PC-3 (cell line): ENCODE measurements around the gene MACROD1. TPM values are rescaled to one million over a fixed set of nuclear protein-coding genes. Genes with fewer than 3 reads are reported as not detected.

Experiments
- ATAC-seq: fragments of 200-7000 bp; cut with Tn5 transposase; 2 replicates; pipeline ENCODE4 v1.9.1; 2020; ENCODE audit warnings: mild to moderate bottlenecking, moderate library complexity
- BruUV-seq: library from RNA; stranded (reverse); fragments of 400-500 nt; replicated peaks from 2 replicates; lab custom pipeline; 2021; lab: Mats Ljungman, UMichigan
- CTCF ChIA-PET: fragments of 300-600 bp; sonication (Branson Sonifier 250); formaldehyde crosslinking; loops from one replicate; lab custom pipeline; 2022; ENCODE audit warnings: antibody characterized with exemption; lab: Charles Lee
- POLR2A ChIA-PET: fragments of 300-600 bp; sonication (Branson Sonifier 250); formaldehyde crosslinking; loops from one replicate; lab custom pipeline; 2022; ENCODE audit warnings: antibody characterized with exemption; ENCODE audit not compliant: unreplicated experiment; lab: Charles Lee
- DNase-seq: peaks from one replicate; pipeline ENCODE4 v3.0.0-alpha.2; 2015
- H2AFZ ChIP-seq: fragments of 300-600 bp; sonication (generic); 2 replicates; pipeline ENCODE4 v1.6.0; 2016; ENCODE audit warnings: antibody characterized with exemption, low read length
- H3F3A ChIP-seq: fragments of 300-600 bp; sonication (generic); one replicate; pipeline ENCODE4 v1.6.0; 2017; ENCODE audit warnings: antibody characterized with exemption, low read length, control low read depth, mild to moderate bottlenecking; ENCODE audit not compliant: unreplicated experiment
- H3K27ac ChIP-seq: fragments of 300-600 bp; sonication (generic); 2 replicates; pipeline ENCODE4 v1.5.1; 2016; ENCODE audit warnings: mild to moderate bottlenecking, low read length
- H3K27me3 ChIP-seq: fragments of 300-600 bp; sonication (generic); 2 replicates; pipeline ENCODE4 v1.6.1; 2016; ENCODE audit warnings: low read length, mixed read lengths
- H3K36me3 ChIP-seq: fragments of 300-600 bp; sonication (generic); 2 replicates; pipeline ENCODE4 v1.6.1; 2016; ENCODE audit warnings: low read depth, mixed run types, low read length, mixed read lengths
- H3K4me1 ChIP-seq: fragments of 300-600 bp; sonication (generic); 2 replicates; pipeline ENCODE4 v1.5.1; 2016; ENCODE audit warnings: low read length; ENCODE audit not compliant: insufficient read depth
- H3K4me2 ChIP-seq: fragments of 300-600 bp; sonication (generic); 2 replicates; pipeline ENCODE4 v1.6.0; 2016; ENCODE audit warnings: low read length
- H3K4me3 ChIP-seq: fragments of 300-600 bp; sonication (generic); 2 replicates; pipeline ENCODE4 v1.5.1; 2016; ENCODE audit warnings: mild to moderate bottlenecking, low read length, mixed read lengths
- H3K79me2 ChIP-seq: fragments of 300-600 bp; sonication (generic); 2 replicates; pipeline ENCODE4 v1.6.1; 2017; ENCODE audit warnings: low read length, mixed read lengths
- H3K9ac ChIP-seq: fragments of 300-600 bp; sonication (generic); 2 replicates; pipeline ENCODE4 v1.6.0; 2016; ENCODE audit warnings: mild to moderate bottlenecking, low read length
- H3K9me2 ChIP-seq: fragments of 300-600 bp; sonication (generic); replicated peaks from 2 replicates; pipeline ENCODE4 v1.6.1; 2016; ENCODE audit warnings: mixed run types, low read length, mixed read lengths
- H3K9me3 ChIP-seq: fragments of 300-600 bp; sonication (generic); 2 replicates; pipeline ENCODE4 v1.6.1; 2016; ENCODE audit warnings: low read length, mixed read lengths
- H4K20me1 ChIP-seq: fragments of 300-600 bp; sonication (generic); 2 replicates; pipeline ENCODE4 v1.6.1; 2016; ENCODE audit warnings: low read length, mixed read lengths
- CTCF ChIP-seq: fragments of 300-600 bp; sonication (generic); conservative IDR thresholded peaks from 2 replicates; pipeline ENCODE4 v1.5.1; 2017; ENCODE audit warnings: antibody characterized with exemption, low read depth, mild to moderate bottlenecking, low read length
- EZH2 ChIP-seq: fragments of 300-600 bp; sonication (generic); IDR thresholded peaks from one replicate; pipeline ENCODE4 v1.6.1; 2017; ENCODE audit warnings: antibody characterized with exemption, mild to moderate bottlenecking, low read length; ENCODE audit not compliant: unreplicated experiment
- EZH2phosphoT487 ChIP-seq: fragments of 300-600 bp; sonication (generic); IDR thresholded peaks from 2 replicates; pipeline ENCODE4 v1.6.1; 2018; ENCODE audit warnings: mild to moderate bottlenecking, antibody characterized with exemption, low read length, borderline replicate concordance
- intact Hi-C: fragments of 100-400 bp; cut with micrococcal nuclease; formaldehyde crosslinking; loops from 2 replicates; pipeline ENCODE4 v1.9.0; 2023
- total RNA-seq: library from RNA; depleted of rRNA; stranded (reverse); fragments of >200 nt; gene quantifications from 2 replicates; pipeline ENCODE4 v1.2.3, GENCODE V29; 2014

Gene MACROD1
- total RNA-seq, 1 experiment from 2014 or later, result 71.4 TPM

GRCh38 chr11:64055077-64055476 lies 110.8 kb downstream of the MACROD1 start:
- CTCF ChIA-PET, result no interaction called here
- intact Hi-C loops, result no loop called here

DNA sequence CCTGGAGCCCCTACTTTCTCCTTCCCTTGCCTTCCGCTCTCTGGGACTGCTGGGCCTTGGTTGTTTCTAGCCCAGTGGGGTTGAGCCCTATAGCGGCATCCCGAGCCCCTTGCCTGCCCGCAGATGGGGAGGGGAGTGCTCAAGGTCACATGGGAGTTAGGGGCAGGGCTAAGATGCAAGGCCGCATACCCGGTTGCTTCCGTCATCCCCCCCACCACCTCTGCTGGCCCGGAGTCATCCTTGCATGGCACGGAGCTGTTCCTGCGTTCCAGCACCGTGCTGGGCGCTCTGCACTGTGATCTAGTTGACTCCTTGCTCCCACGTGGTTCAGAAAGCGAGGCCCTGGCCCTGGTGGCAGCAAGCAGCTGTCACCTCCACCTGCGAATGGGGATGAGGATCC lies 112.2 kb downstream of the MACROD1 start:
- H3K27me3 ChIP-seq, result no peaks in the 10 kb centered on the region
- POLR2A ChIA-PET, result no interaction called here
- H3K4me3 ChIP-seq, result no peak overlapping the region
- no TSS peak for BruUV-seq
- no peaks in the 10 kb centered on the region for H3K9me3 ChIP-seq
- no peaks in the 10 kb centered on the region for H3K4me1 ChIP-seq
- H3K27ac ChIP-seq, result no peak overlapping the region
- no peak overlapping the region for H3K4me2 ChIP-seq
- no peak for DNase-seq
- H3K9ac ChIP-seq, result no peak overlapping the region
- H4K20me1 ChIP-seq, result no peaks in the 10 kb centered on the region
- no peaks in the 10 kb centered on the region for H3K79me2 ChIP-seq
- TF ChIP-seq EZH2phosphoT487 (no peak), CTCF (no peak), EZH2 (no peak)
- no peaks in the 10 kb centered on the region for H3F3A ChIP-seq
- intact Hi-C loops, result no loop called here
- no peak overlapping the region for H2AFZ ChIP-seq
- no peaks in the 10 kb centered on the region for H3K9me2 ChIP-seq
- no peak for ATAC-seq
- CTCF ChIA-PET, result no interaction called here
- H3K36me3 ChIP-seq, result no peaks in the 10 kb centered on the region

More at GRCh38 chr11:64055077-64055476, 110.8 kb downstream of the MACROD1 start:
- H4K20me1 ChIP-seq, result no peaks in the 10 kb centered on the region
- DNase-seq, result no peak
- no peak overlapping the region for H3K27ac ChIP-seq
- H3K4me1 ChIP-seq, result no peaks in the 10 kb centered on the region
- POLR2A ChIA-PET, result interaction anchor here (0.6 kb wide), 1 partner anchor 1108 kb away, joined by 6 read pairs; no protein-coding TSS in a partner anchor
- no peaks in the 10 kb centered on the region for H3F3A ChIP-seq
- H3K27me3 ChIP-seq, result no peaks in the 10 kb centered on the region
- no peak for ATAC-seq
- no peak overlapping the region for H2AFZ ChIP-seq
- no peaks in the 10 kb centered on the region for H3K9me3 ChIP-seq
- TF ChIP-seq CTCF, result no peak
- TF ChIP-seq EZH2, result no peak
- TF ChIP-seq EZH2phosphoT487, result no peak
- H3K9ac ChIP-seq, result no peak overlapping the region
- no TSS peak for BruUV-seq
- no peak overlapping the region for H3K4me2 ChIP-seq
- H3K9me2 ChIP-seq, result no peaks in the 10 kb centered on the region
- H3K4me3 ChIP-seq, result no peak overlapping the region
- no peaks in the 10 kb centered on the region for H3K79me2 ChIP-seq
- no peaks in the 10 kb centered on the region for H3K36me3 ChIP-seq

DNA sequence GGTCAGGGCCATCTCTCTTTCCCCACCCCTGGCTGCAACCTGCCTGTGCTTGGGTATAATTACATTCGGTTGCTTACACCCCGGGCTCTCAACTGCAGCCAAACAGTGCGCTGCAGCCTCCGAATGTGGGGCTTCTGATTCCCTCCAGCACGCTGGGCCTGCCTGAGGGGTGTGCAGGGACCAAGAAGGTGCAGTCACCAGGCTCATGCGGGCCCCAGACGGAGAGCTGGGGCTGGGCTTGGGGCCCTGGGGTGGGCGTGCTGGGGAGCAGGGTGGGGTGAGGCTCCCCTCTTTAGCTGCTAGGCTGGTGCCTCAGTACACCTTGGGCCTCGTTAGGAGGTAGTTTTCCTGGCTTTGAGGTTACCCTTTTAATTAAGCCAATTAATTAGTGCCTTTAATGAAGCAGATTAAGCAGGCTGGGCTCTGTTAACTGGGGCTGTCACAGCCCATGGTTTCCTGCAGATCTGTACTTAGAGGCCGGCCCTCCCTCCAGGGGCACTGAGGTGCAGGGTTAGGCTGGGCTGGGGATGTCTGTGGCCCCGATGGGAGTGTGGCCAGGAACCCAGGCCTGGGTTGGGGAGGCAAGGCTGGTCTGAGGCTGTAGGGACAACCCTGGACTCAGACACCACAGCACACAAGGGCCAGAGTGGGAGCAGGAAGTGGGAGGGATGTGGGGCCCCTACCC lies 112.8 kb downstream of the MACROD1 start:
- ATAC-seq (no peak), DNase-seq (no peak)
- no peak overlapping the region for H3K9ac ChIP-seq
- no peak overlapping the region for H2AFZ ChIP-seq
- H3F3A ChIP-seq, result no peaks in the 10 kb centered on the region
- no peak overlapping the region for H3K27ac ChIP-seq
- no peaks in the 10 kb centered on the region for H3K9me3 ChIP-seq
- H4K20me1 ChIP-seq, result no peaks in the 10 kb centered on the region
- CTCF ChIA-PET, result no interaction called here
- H3K79me2 ChIP-seq, result no peaks in the 10 kb centered on the region
- H3K36me3 ChIP-seq, result no peaks in the 10 kb centered on the region
- no peaks in the 10 kb centered on the region for H3K9me2 ChIP-seq
- intact Hi-C loops, result no loop called here
- BruUV-seq, result no TSS peak
- no peaks in the 10 kb centered on the region for H3K27me3 ChIP-seq
- H3K4me2 ChIP-seq, result no peak overlapping the region
- no peak overlapping the region for H3K4me3 ChIP-seq
- no peaks in the 10 kb centered on the region for H3K4me1 ChIP-seq
- TF ChIP-seq CTCF, result no peak
- no peak for TF ChIP-seq EZH2
- no peak for TF ChIP-seq EZH2phosphoT487
- POLR2A ChIA-PET, result no interaction called here
